IMR-90 (cell line): ENCODE results near the gene ME3. TPM values are rescaled to one million over a fixed set of nuclear protein-coding genes. Genes with fewer than 3 reads are reported as not detected.
A peak's percentile ranks its signal among the peaks of the same experiment; 100 is the strongest.

Experiments used
- ATAC-seq: fragments of 200-7000 bp; cut with Tn5 transposase; 2 replicates; pipeline ENCODE4 v1.9.1; 2020; ENCODE audit warnings: low read depth, mild to moderate bottlenecking, moderate library complexity
- BruUV-seq: library from RNA; stranded (reverse); fragments of 400-500 nt; replicated peaks from 2 replicates; lab custom pipeline; 2021; lab: Mats Ljungman, UMichigan
- CTCF ChIA-PET: fragments of 300-600 bp; formaldehyde crosslinking; extraction: SDS; loops from one replicate; lab custom pipeline; 2021; ENCODE audit warnings: antibody characterized with exemption; lab: Yijun Ruan, JAX
- POLR2A ChIA-PET: fragments of 300-600 bp; sonication (Branson Sonifier 250); formaldehyde crosslinking; loops from one replicate; lab custom pipeline; 2022; ENCODE audit warnings: antibody characterized with exemption; ENCODE audit not compliant: unreplicated experiment; lab: Charles Lee
- DNase-seq: peaks from one replicate; pipeline ENCODE4 v3.0.0; 2013
- H2AFZ ChIP-seq: replicated peaks from 2 replicates; pipeline ENCODE3; 2013; ENCODE audit warnings: low read length, mild to moderate bottlenecking; ENCODE audit not compliant: poor library complexity
- H2AK5ac ChIP-seq: 2 replicates; pipeline ENCODE4 v1.6.1; 2013; ENCODE audit warnings: low read depth, low read length, inconsistent platforms
- H2AK9ac ChIP-seq: replicated peaks from 2 replicates; pipeline ENCODE3; 2013; ENCODE audit warnings: mild to moderate bottlenecking, low read depth, low read length, moderate library complexity; ENCODE audit not compliant: poor library complexity
- H2BK120ac ChIP-seq: 2 replicates; pipeline ENCODE4 v1.6.1; 2013; ENCODE audit warnings: low read depth, low read length, inconsistent platforms
- H2BK15ac ChIP-seq: 3 replicates; pipeline ENCODE4 v1.6.1; 2013; ENCODE audit warnings: low read depth, low read length, inconsistent platforms
- H2BK20ac ChIP-seq: 2 replicates; pipeline ENCODE4 v1.6.1; 2013; ENCODE audit warnings: low read depth, mild to moderate bottlenecking, inconsistent platforms, low read length, moderate library complexity
- H2BK5ac ChIP-seq: 2 replicates; pipeline ENCODE4 v1.6.1; 2013; ENCODE audit warnings: mild to moderate bottlenecking, low read depth, low read length, inconsistent platforms; ENCODE audit not compliant: poor library complexity, severe bottlenecking
- H3K14ac ChIP-seq: replicated peaks from 2 replicates; pipeline ENCODE4 v1.6.1; 2013; ENCODE audit warnings: low read depth, low read length, inconsistent platforms
- H3K18ac ChIP-seq: 2 replicates; pipeline ENCODE4 v1.6.1; 2013; ENCODE audit warnings: low read depth, low read length, control low read depth
- H3K23ac ChIP-seq: 2 replicates; pipeline ENCODE4 v1.6.1; 2013; ENCODE audit warnings: low read depth, low read length, inconsistent platforms
- H3K27ac ChIP-seq: 2 replicates; pipeline ENCODE4 v1.5.1; 2013; ENCODE audit warnings: mild to moderate bottlenecking, control low read depth, low read length; ENCODE audit not compliant: insufficient read depth
- H3K27me3 ChIP-seq: 2 replicates; pipeline ENCODE4 v1.6.1; 2013; ENCODE audit warnings: low read length; ENCODE audit not compliant: control insufficient read depth, insufficient read depth
- H3K36me3 ChIP-seq: 2 replicates; pipeline ENCODE4 v1.6.1; 2013; ENCODE audit warnings: low read length, mixed read lengths; ENCODE audit not compliant: control insufficient read depth, insufficient read depth
- H3K4ac ChIP-seq: 2 replicates; pipeline ENCODE4 v1.6.1; 2013; ENCODE audit warnings: low read depth, low read length, inconsistent platforms
- H3K4me1 ChIP-seq: 2 replicates; pipeline ENCODE4 v1.6.1; 2013; ENCODE audit warnings: low read length, mixed read lengths; ENCODE audit not compliant: control insufficient read depth, insufficient read depth
- H3K4me2 ChIP-seq: 2 replicates; pipeline ENCODE4 v1.6.1; 2013; ENCODE audit warnings: low read depth, mild to moderate bottlenecking, control low read depth, low read length, moderate library complexity
- H3K4me3 ChIP-seq: 2 replicates; pipeline ENCODE4 v1.5.1; 2013; ENCODE audit warnings: low read depth, mild to moderate bottlenecking, control low read depth, low read length, moderate library complexity; ENCODE audit not compliant: insufficient read depth
- H3K56ac ChIP-seq: 2 replicates; pipeline ENCODE4 v1.6.1; 2013; ENCODE audit warnings: low read length, inconsistent platforms; ENCODE audit not compliant: insufficient read depth; ENCODE audit errors: extremely low read depth
- H3K79me1 ChIP-seq, 2 experiments: 2 replicates each; pipeline ENCODE4 v1.6.1; 2013; ENCODE audit warnings: low read length in 2 of 2, inconsistent platforms in 1 of 2, low read depth in 1 of 2
- H3K9ac ChIP-seq: 2 replicates; pipeline ENCODE4 v1.6.1; 2013; ENCODE audit warnings: low read depth, low read length, control low read depth
- H3K9me1 ChIP-seq: 2 replicates; pipeline ENCODE4 v1.6.1; 2013; ENCODE audit warnings: low read length, inconsistent platforms; ENCODE audit not compliant: insufficient read depth
- H3K9me3 ChIP-seq: 2 replicates; pipeline ENCODE4 v1.6.1; 2013; ENCODE audit warnings: low read length; ENCODE audit not compliant: control insufficient read depth, insufficient read depth
- H4K20me1 ChIP-seq: 2 replicates; pipeline ENCODE4 v1.6.1; 2013; ENCODE audit warnings: low read length, inconsistent platforms; ENCODE audit not compliant: insufficient read depth
- H4K5ac ChIP-seq: 2 replicates; pipeline ENCODE4 v1.6.1; 2013; ENCODE audit warnings: mild to moderate bottlenecking, low read depth, low read length, control low read depth
- H4K8ac ChIP-seq, 2 experiments: 2 replicates each; pipeline ENCODE4 v1.6.1; 2013; ENCODE audit warnings: low read depth in 2 of 2, low read length in 2 of 2, control low read depth in 1 of 2, inconsistent platforms in 1 of 2
- H4K91ac ChIP-seq: 2 replicates; pipeline ENCODE4 v1.6.1; 2013; ENCODE audit warnings: low read depth, low read length, inconsistent platforms; ENCODE audit not compliant: insufficient read depth
- CTCF ChIP-seq: conservative IDR thresholded peaks from 2 replicates; pipeline ENCODE4 v1.5.1; 2012; ENCODE audit warnings: mild to moderate bottlenecking, low read depth, low read length, improper control_type of control experiment
- FOS ChIP-seq: fragments of 150-350 bp; IDR thresholded peaks from 2 replicates; pipeline ENCODE4 v1.6.1; 2016; ENCODE audit warnings: low read depth, low read length
- MAFK ChIP-seq: IDR thresholded peaks from 2 replicates; pipeline ENCODE4 v1.6.1; 2012; ENCODE audit warnings: low read depth, low read length, improper control_type of control experiment
- MAZ ChIP-seq: IDR thresholded peaks from 2 replicates; pipeline ENCODE4 v1.6.1; 2012; ENCODE audit warnings: low read depth, mild to moderate bottlenecking, low read length, improper control_type of control experiment, moderate library complexity, borderline replicate concordance
- MXI1 ChIP-seq: IDR thresholded peaks from 2 replicates; pipeline ENCODE4 v1.6.1; 2012; ENCODE audit warnings: low read depth, mild to moderate bottlenecking, low read length, moderate library complexity, borderline replicate concordance
- POLR2A ChIP-seq: IDR thresholded peaks from 2 replicates; pipeline ENCODE4 v1.6.1; 2012; ENCODE audit warnings: mild to moderate bottlenecking, low read depth, low read length
- RAD21 ChIP-seq: IDR thresholded peaks from 2 replicates; pipeline ENCODE4 v1.6.1; 2012; ENCODE audit warnings: low read length, improper control_type of control experiment
- RCOR1 ChIP-seq: IDR thresholded peaks from 2 replicates; pipeline ENCODE4 v1.6.1; 2012; ENCODE audit warnings: mild to moderate bottlenecking, low read length, improper control_type of control experiment; ENCODE audit not compliant: insufficient replicate concordance
- RFX5 ChIP-seq: IDR thresholded peaks from 2 replicates; pipeline ENCODE4 v1.8.0; 2012; ENCODE audit warnings: low read depth, mild to moderate bottlenecking, low read length, moderate library complexity
- WGBS, 2 experiments: methylation state at CpG; one replicate each; pipeline versions ENCODE4 v1.1.5 to v1.1.7; 2013; ENCODE audit warnings: missing lambda C conversion rate in 2 of 2; ENCODE audit not compliant: insufficient read length in 1 of 2; ENCODE audit errors: extremely low coverage in 2 of 2; 5-methylcytosine and 5-hydroxymethylcytosine counted together
- dilution Hi-C: fragments of 300-500 bp; cut with HindIII; formaldehyde crosslinking; loops from one replicate; pipeline ENCODE4 v1.14.3; 2018; ENCODE audit warnings: low sequenced_read_pairs; ENCODE audit not compliant: unreplicated experiment
- in situ Hi-C: fragments of 300-500 bp; cut with MboI; formaldehyde crosslinking; loops from 3 replicates; pipeline ENCODE4 v1.14.3; 2019; ENCODE audit warnings: low sequenced_read_pairs, inconsistent platforms, mixed read lengths
- intact Hi-C: fragments of 100-400 bp; cut with micrococcal nuclease; formaldehyde crosslinking; loops from 2 replicates; pipeline ENCODE4 v1.10.0; 2022
- polyA plus RNA-seq, 3 experiments: library from polyadenylated mRNA; depleted of rRNA; stranded (reverse); fragments of >200 nt; gene quantifications; 2 replicates each; pipeline ENCODE4 v1.2.3, GENCODE V29; 2012; ENCODE audit warnings: low replicate concordance in 1 of 3
- total RNA-seq: library from RNA; depleted of rRNA; stranded (reverse); fragments of >200 nt; gene quantifications from 2 replicates; pipeline ENCODE4 v1.2.3, GENCODE V29; 2012

The ME3 gene
- total and polyA plus RNA-seq, 2 of the 4 experiments (the other 2 are of a cell fraction): 7.8 to 9.0 TPM

GRCh38 chr11:86517557-86517956 is 154.9 kb downstream of the ME3 start:
- H3K4me2 ChIP-seq: no peak overlapping the region
- no peak overlapping the region; the same call in 1 of the 2 replicates for H4K5ac ChIP-seq
- peak overlapping the region; percentile 51; the same call in 1 of the 3 replicates for H2BK15ac ChIP-seq
- H3K27me3 ChIP-seq: no peaks in the 10 kb centered on the region
- 0 out of 2 replicates have a peak overlapping the region, but pooled peaks have one; percentile 37 for H3K23ac ChIP-seq
- intact Hi-C loops (loop anchor here (5.0 kb wide), 1 partner anchor 55 kb away; no protein-coding TSS in a partner anchor), dilution Hi-C loops (no loop called here), in situ Hi-C loops (no loop called here)
- no peak overlapping the region for H3K27ac ChIP-seq
- ATAC-seq (no peak), DNase-seq (no peak)
- peak overlapping the region; percentile 60 for H3K14ac ChIP-seq
- CTCF ChIA-PET: no interaction called here
- H4K91ac ChIP-seq: no peak overlapping the region
- H3K4me3 ChIP-seq: no peak overlapping the region
- H2AFZ ChIP-seq: no peak overlapping the region
- H3K4ac ChIP-seq: peak overlapping the region; percentile 83
- WGBS, 2 experiments: no CpG with 5 or more reads among the region's 1 CpG
- H4K8ac ChIP-seq: 0 out of 4 replicates have a peak overlapping the region, but pooled peaks of 1 of the 2 experiments have one; percentile 16
- peak overlapping the region; percentile 81 for H2AK5ac ChIP-seq
- H3K36me3 ChIP-seq: no peaks in the 10 kb centered on the region
- peak overlapping the region; percentile 28; the same call in 1 of the 2 replicates for H3K18ac ChIP-seq
- peaks cover 9% of the 10 kb centered on the region for H3K9me1 ChIP-seq
- H3K4me1 ChIP-seq: peaks cover 21% of the 10 kb centered on the region
- H2AK9ac ChIP-seq: no peak overlapping the region
- H2BK120ac ChIP-seq: peak overlapping the region; percentile 79; the same call in 1 of the 2 replicates
- BruUV-seq: no TSS peak
- no peak overlapping the region for H3K56ac ChIP-seq
- no peak overlapping the region for H3K9ac ChIP-seq
- peaks cover 0 to 3% of the 10 kb centered on the region in 2 experiments; a peak in 1 of 4 replicates for H3K79me1 ChIP-seq
- no peaks in the 10 kb centered on the region for H3K9me3 ChIP-seq
- TF ChIP-seq RCOR1: no peak
- no peak for TF ChIP-seq MAFK
- no peak for TF ChIP-seq RAD21
- no peak for TF ChIP-seq FOS
- no peak for TF ChIP-seq POLR2A
- TF ChIP-seq CTCF: no peak
- TF ChIP-seq RFX5: no peak
- TF ChIP-seq MXI1: no peak
- no peak for TF ChIP-seq MAZ
- no peaks in the 10 kb centered on the region for H4K20me1 ChIP-seq
- POLR2A ChIA-PET: no interaction called here
- no peak overlapping the region for H2BK5ac ChIP-seq
- peak overlapping the region; percentile 79; the same call in 1 of the 2 replicates for H2BK20ac ChIP-seq
